Heart left ventricle (tissue), 16 donors: ENCODE results near the gene FPR1. TPM values are rescaled to one million over a fixed set of nuclear protein-coding genes. Genes with fewer than 3 reads are reported as not detected.

Experiments
- ATAC-seq, 4 donors: fragments of 200-7000 bp; cut with Tn5 transposase; one replicate each; pipeline ENCODE4 v1.9.1; 2020 to 2022; ENCODE audit warnings: moderate library complexity in 4 of 4, mild to moderate bottlenecking in 3 of 4, moderate number of reproducible peaks in 1 of 4
- DNase-seq, 5 donors: peaks; one replicate each; pipeline ENCODE4 v3.0.0-alpha.2; 2020
- H3K27ac ChIP-seq, 12 donors: fragments of 200-600 bp; sonication (generic) in 4 of 12; one replicate each; pipeline versions ENCODE4 v1.5.0 to v1.8.0; 2016 to 2022; ENCODE audit warnings: mild to moderate bottlenecking in 2 of 12
- H3K27me3 ChIP-seq, 9 donors: fragments of 200-600 bp; sonication (generic) in 2 of 9; one replicate each; pipeline versions ENCODE4 v1.5.1 to v1.8.0; 2016 to 2022; ENCODE audit warnings: mild to moderate bottlenecking in 3 of 9
- H3K36me3 ChIP-seq, 9 donors: fragments of 200-600 bp; sonication (generic) in 2 of 9; one replicate each; pipeline versions ENCODE4 v1.5.0 to v1.8.0; 2018 to 2022; ENCODE audit warnings: mild to moderate bottlenecking in 2 of 9
- H3K4me1 ChIP-seq, 12 donors: fragments of 200-600 bp; sonication (generic) in 4 of 12; one replicate each; pipeline versions ENCODE4 v1.5.0 to v1.8.0; 2016 to 2022; ENCODE audit warnings: mild to moderate bottlenecking in 3 of 12
- H3K4me3 ChIP-seq, 12 donors: fragments of 200-600 bp; sonication (generic) in 4 of 12; one replicate each; pipeline versions ENCODE4 v1.5.0 to v1.8.0; 2017 to 2022; ENCODE audit warnings: mild to moderate bottlenecking in 9 of 12, moderate library complexity in 4 of 12
- H3K9me3 ChIP-seq, 12 donors: fragments of 200-600 bp; sonication (generic) in 4 of 12; one replicate each; pipeline versions ENCODE4 v1.5.0 to v1.8.0; 2016 to 2022; ENCODE audit warnings: mild to moderate bottlenecking in 1 of 12
- CTCF ChIP-seq, 12 donors: fragments of 200-600 bp; sonication (generic) in 4 of 12; IDR thresholded peaks; one replicate each; pipeline versions ENCODE4 v1.5.0 to v1.8.0; 2018 to 2022; ENCODE audit warnings: antibody characterized with exemption in 12 of 12, mild to moderate bottlenecking in 5 of 12
- POLR2A ChIP-seq, 2 donors: fragments of 450-650 bp; IDR thresholded peaks; one replicate each; pipeline ENCODE4 v1.6.1; 2017; ENCODE audit warnings: antibody characterized with exemption in 2 of 2, mild to moderate bottlenecking in 2 of 2, moderate library complexity in 2 of 2
- WGBS, 4 donors: extraction: QIAGEN DNeasy Blood & Tissue Kit in 2 of 4; methylation state at CpG; one replicate each; pipeline versions ENCODE4 v1.1.5 to v1.1.7; 2013 to 2018; 5-methylcytosine and 5-hydroxymethylcytosine counted together
- intact Hi-C, 10 donors: fragments of 100-400 bp; cut with DNase I; formaldehyde crosslinking; loops; one replicate each; pipeline versions ENCODE4 v1.11.1 to v1.14.2; 2022
- polyA plus RNA-seq, 2 donors: library from polyadenylated mRNA; stranded (reverse); fragments of 200-250 nt; gene quantifications; one replicate each; pipeline ENCODE4 v1.2.3, GENCODE V29; 2013
- total RNA-seq, 9 donors: library from RNA; depleted of rRNA in 2 of 9; stranded (reverse); fragments of >200 nt in 2 of 9; fragmentation: NEBNext Ultra II Directional in 3 of 9; extraction: Animal tissue kit (Norgen Biotek cat#: 25700) in 3 of 9; gene quantifications; one replicate each; pipeline versions ENCODE4 v1.1.0 to v1.2.4, GENCODE V29; 2016 to 2023
- donor health status: ischemic (EF 13 %, LVEDD 7.1; RV severe dilation, severe dysfunction).
- donor health status: healthy with polysubstance abuse.
- donor health status: DM: no; HTN: yes; CAD: no.
- donor health status: DM: no; HTN: no; CAD: no.
- donor health status: ischemic (EF 25% LVEDD 6.9; RV normal size, moderate dysfunction).
- donor health status: ischemic (EF 25% LVEDD 5.7; RV mildly dilated, moderate dysfunction).
- donor health status: healthy.
- donor health status: DM: yes; HTN: yes; CAD: no.
- donor health status: ischemic (EF 35%, LVEDD 5.7; RV mildly dilated, moderate dysfunction).
- donor health status: nonischemic (EF 11% LVEDD 7.7; RV severe dilation, severe dysfunction).
- donor health status: DM: yes; HTN: yes; CAD: no.
- donor health status: PGD.
- donor health status: ischemic (EF 29% LVEDD 5.4; RV normal size, mild dysfunction).
- donor health status: nonischemic (EF 23%, LVEDD 6.1; RV moderate dilation, normal function).

FPR1 gene
- total and polyA plus RNA-seq, 11 donors, result 0.15 to 39.4 (median 4.7) TPM

DNA sequence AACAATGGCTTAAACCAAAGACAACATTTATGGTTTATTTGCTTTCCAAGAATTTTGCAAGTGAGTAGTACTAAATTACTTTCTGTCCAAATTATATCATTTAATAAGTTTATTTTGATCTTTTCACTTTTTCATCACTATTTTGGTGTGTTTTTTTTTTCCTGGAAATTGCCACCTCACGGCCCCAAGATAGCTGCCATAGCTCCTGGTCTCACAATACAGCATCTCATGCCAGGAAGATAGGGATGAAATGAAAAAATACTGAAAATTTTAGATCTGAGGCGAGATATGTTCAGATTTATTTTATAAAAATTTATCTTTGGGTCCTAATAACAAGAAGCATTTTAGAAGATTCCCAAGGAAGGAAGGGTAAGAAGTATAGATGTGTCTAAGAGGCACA lies 36.4 kb upstream of the FPR1 start:
- TF ChIP-seq CTCF (IDR thresholded peaks at IDR 0.05) (no peak), POLR2A (IDR thresholded peaks at IDR 0.05) (no peak)
- no peak overlapping the region for H3K4me3 ChIP-seq
- ATAC-seq (no peak), DNase-seq (no peak)
- 78 to 79% (median 79%) methylated on average over 2 of the region's 2 CpGs for WGBS, 4 donors
- H3K27ac ChIP-seq, result peak overlapping the region in 2 of 12 donors; percentile 27 to 87
- no peaks in the 10 kb centered on the region for H3K27me3 ChIP-seq
- H3K9me3 ChIP-seq, result peaks cover 0 to 2% (median 0%) of the 10 kb centered on the region in 12 donors
- peaks cover 0 to 60% (median 5%) of the 10 kb centered on the region in 12 donors for H3K4me1 ChIP-seq
- intact Hi-C loops, result loop anchor here in 1 of 10 donors (10.0 kb wide), 1 partner anchor 313 kb away; the partner anchor contains the start of gene CEACAM18
- no peaks in the 10 kb centered on the region for H3K36me3 ChIP-seq

DNA sequence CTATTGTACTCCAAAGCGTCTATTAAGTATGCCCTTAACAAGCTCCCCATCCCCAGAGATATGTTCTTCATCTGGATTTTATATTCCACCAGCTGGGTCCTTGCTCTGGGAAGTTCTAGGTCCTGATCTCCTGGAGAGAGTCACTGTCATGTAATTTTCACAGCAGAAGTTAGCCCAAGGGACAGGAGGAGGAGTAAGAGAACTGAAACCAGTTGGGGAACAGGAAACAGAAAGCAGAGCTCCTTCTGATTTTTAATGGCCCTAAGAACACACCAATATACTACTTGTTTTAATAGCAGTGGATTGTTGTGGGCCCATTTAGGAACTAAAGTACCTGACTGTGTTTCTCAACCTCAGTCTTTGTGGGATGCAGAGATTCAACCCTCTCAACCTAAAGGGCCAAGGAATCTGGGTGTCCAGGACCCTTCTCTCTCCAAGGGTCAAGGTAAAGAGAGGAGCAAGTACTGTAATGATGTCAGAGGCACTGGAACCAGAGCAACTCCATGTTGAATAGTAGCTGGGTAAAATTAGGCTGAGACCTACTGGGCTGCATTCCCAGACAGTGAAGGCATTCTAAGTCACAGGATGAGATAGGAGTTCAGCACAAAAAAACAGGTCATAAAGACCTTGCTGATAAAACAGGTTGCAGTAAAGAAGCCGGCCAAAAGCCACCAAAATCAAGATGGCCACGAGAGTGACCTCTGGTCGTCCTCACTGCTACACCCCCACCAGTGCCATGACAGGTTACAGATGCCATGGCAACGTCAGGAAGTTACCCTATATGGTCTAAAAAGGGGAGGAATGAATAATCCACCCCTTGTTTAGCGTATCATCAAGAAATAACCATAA lies 35.2 kb upstream of the FPR1 start:
- DNase-seq (peak in 1 of 5 donors; percentile 24), ATAC-seq (peak in 3 of 4 donors; percentile 18 to 38 (median 27))
- Histone ChIP-seq H3K27me3 (no peaks in the 10 kb centered on the region), H3K36me3 (no peaks in the 10 kb centered on the region), H3K27ac (peak overlapping the region in 9 of 12 donors; percentile 14 to 87 (median 38)), H3K4me1 (peaks cover 0 to 62% (median 5%) of the 10 kb centered on the region in 12 donors), H3K4me3 (no peak overlapping the region), H3K9me3 (no peaks in the 10 kb centered on the region)
- TF ChIP-seq CTCF (IDR thresholded peaks at IDR 0.05) (no peak), POLR2A (IDR thresholded peaks at IDR 0.05) (no peak)
- WGBS, 4 donors, result 31 to 39% (median 36%) methylated on average over 6 of the region's 6 CpGs
- intact Hi-C loops, result loop anchor here in 1 of 10 donors (10.0 kb wide), 1 partner anchor 312 kb away; the partner anchor contains the start of gene CEACAM18

- H3K4me1 ChIP-seq, result peaks cover 0 to 71% (median 5%) of the 10 kb centered on the region in 12 donors
- WGBS, 4 donors, result 65 to 83% (median 73%) methylated on average over 6 of the region's 6 CpGs
Observed at GRCh38 chr19:51784922-51785690, 33.4 kb upstream of the FPR1 start.

More at GRCh38 chr19:51784922-51785690, 33.4 kb upstream of the FPR1 start:
- intact Hi-C loops, result loop anchor here in 1 of 10 donors (10.0 kb wide), 1 partner anchor 310 kb away; the partner anchor contains the start of gene CEACAM18
- Histone ChIP-seq H3K36me3 (no peaks in the 10 kb centered on the region), H3K4me3 (no peak overlapping the region), H3K9me3 (no peaks in the 10 kb centered on the region), H3K27me3 (no peaks in the 10 kb centered on the region), H3K27ac (peak overlapping the region in 9 of 12 donors; percentile 9 to 87 (median 49))
- DNase-seq (peak; percentile 62 to 82 (median 69)), ATAC-seq (peak; percentile 44 to 91 (median 86))
- TF ChIP-seq CTCF (IDR thresholded peaks at IDR 0.05) (no peak), POLR2A (IDR thresholded peaks at IDR 0.05) (no peak)
